Measurements from ENCODE around the gene WWC2. TPM values are rescaled to one million over a fixed set of nuclear protein-coding genes. Genes with fewer than 3 reads are reported as not detected.

WWC2 gene
- total and polyA plus RNA-seq, 2 experiments from 2014 or later: 33.2 to 48.3 TPM

- TF ChIP-seq EZH2phosphoT487 (IDR thresholded peaks at IDR 0.05; ENCODE audit: insufficient read depth, low read depth): no peak
- TF ChIP-seq EZH2 (IDR thresholded peaks at IDR 0.05; ENCODE audit: insufficient read depth, poor library complexity, severe bottlenecking): no peak
- H3K27me3 ChIP-seq (replicated peaks; ENCODE audit: insufficient read depth): no peaks in the 10 kb centered on the region
- H3K9me3 ChIP-seq (ENCODE audit: low read depth): no peaks in the 10 kb centered on the region
- peak overlapping the region; percentile 86 for H3K9ac ChIP-seq
- H2AFZ ChIP-seq: peak overlapping the region; percentile 87
- peak overlapping the region; percentile 89 for H3K27ac ChIP-seq
- peaks cover 12% of the 10 kb centered on the region; the same call in 1 of the 2 replicates for H4K20me1 ChIP-seq (ENCODE audit: insufficient read depth)
- DNase-seq: peak; percentile 53
- peaks cover 35% of the 10 kb centered on the region for H3K79me2 ChIP-seq (ENCODE audit: insufficient read depth)
- 53% methylated on average over 43 of the region's 43 CpGs for WGBS, 2 experiments (ENCODE audit: low coverage in 1 of 2, low lambda C conversion rate in 2 of 2, missing lambda C conversion rate in 2 of 2)
- peaks cover 27% of the 10 kb centered on the region for H3K4me1 ChIP-seq (ENCODE audit: insufficient read depth)
- H3K9me2 ChIP-seq (ENCODE audit: insufficient read depth): no peaks in the 10 kb centered on the region
- H3K4me2 ChIP-seq (ENCODE audit: unreplicated experiment): peak overlapping the region; percentile 79
- H3K4me3 ChIP-seq: peak overlapping the region; percentile 86
- in situ Hi-C loops (cut with MboI): no loop called here
- no peaks in the 10 kb centered on the region for H3K36me3 ChIP-seq (ENCODE audit: low read depth)
- peaks cover 28% of the 10 kb centered on the region for H3F3A ChIP-seq (ENCODE audit: insufficient read depth)
Measured at GRCh38 chr4:183097231-183098018, 1.6 kb upstream of the WWC2 start.

DNA sequence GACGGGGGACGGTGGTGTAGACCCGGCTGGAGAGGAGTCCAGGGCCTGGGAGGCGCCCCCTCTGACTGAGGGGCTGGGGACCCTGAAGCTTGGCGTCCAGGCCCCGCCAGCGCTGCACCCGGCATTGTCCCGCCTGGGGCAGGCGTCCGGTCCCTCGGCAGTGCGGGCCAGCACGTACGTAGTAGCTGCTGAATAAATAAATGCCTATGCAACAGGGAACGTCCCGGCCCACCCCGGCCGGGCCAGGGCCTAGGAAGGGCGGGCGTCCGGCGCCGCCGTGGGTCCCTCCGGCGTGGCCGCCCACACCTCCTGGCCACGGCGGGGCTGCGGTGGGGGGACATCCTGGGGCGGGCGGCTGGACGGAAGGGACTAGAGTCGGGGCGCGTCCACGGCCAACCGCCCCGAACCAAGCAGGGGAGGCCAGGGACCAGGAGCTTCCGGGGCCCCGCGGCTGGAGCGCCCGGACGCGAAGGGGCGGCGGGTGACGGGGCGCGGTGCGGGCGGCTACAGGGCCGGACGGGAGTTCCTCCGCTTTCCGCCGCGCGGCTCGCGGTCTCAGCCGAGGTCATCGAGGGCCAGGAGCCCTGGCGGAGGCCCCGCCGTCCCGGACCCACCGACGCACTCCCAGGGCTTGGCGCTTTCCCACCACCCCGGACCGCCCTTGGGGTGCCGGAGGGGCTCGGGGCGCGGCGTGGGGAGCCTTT lies 886 bp upstream of the WWC2 start:
- Histone ChIP-seq H3K4me3 (peak overlapping the region; percentile 86), H3K9ac (peak overlapping the region; percentile 86), H3K4me1 (ENCODE audit: insufficient read depth) (peaks cover 29% of the 10 kb centered on the region), H3K9me2 (ENCODE audit: insufficient read depth) (no peaks in the 10 kb centered on the region), H3F3A (ENCODE audit: insufficient read depth) (peaks cover 28% of the 10 kb centered on the region), H3K4me2 (ENCODE audit: unreplicated experiment) (peak overlapping the region; percentile 79), H2AFZ (peak overlapping the region; percentile 87), H3K9me3 (ENCODE audit: low read depth) (no peaks in the 10 kb centered on the region), H3K27me3 (replicated peaks; ENCODE audit: insufficient read depth) (no peaks in the 10 kb centered on the region), H3K79me2 (ENCODE audit: insufficient read depth) (peaks cover 42% of the 10 kb centered on the region), H3K27ac (peak overlapping the region; percentile 89), H4K20me1 (ENCODE audit: insufficient read depth) (peaks cover 17% of the 10 kb centered on the region; the same call in 1 of the 2 replicates), H3K36me3 (ENCODE audit: low read depth) (no peaks in the 10 kb centered on the region)
- in situ Hi-C loops (cut with MboI): no loop called here
- TF ChIP-seq EZH2phosphoT487 (IDR thresholded peaks at IDR 0.05; ENCODE audit: insufficient read depth, low read depth) (no peak), EZH2 (IDR thresholded peaks at IDR 0.05; ENCODE audit: insufficient read depth, poor library complexity, severe bottlenecking) (no peak)
- DNase-seq: peak; percentile 84
- WGBS, 2 experiments (ENCODE audit: low coverage in 1 of 2, low lambda C conversion rate in 2 of 2, missing lambda C conversion rate in 2 of 2): 1 to 5% methylated on average over 23 to 53 of the region's 79 CpGs

DNA sequence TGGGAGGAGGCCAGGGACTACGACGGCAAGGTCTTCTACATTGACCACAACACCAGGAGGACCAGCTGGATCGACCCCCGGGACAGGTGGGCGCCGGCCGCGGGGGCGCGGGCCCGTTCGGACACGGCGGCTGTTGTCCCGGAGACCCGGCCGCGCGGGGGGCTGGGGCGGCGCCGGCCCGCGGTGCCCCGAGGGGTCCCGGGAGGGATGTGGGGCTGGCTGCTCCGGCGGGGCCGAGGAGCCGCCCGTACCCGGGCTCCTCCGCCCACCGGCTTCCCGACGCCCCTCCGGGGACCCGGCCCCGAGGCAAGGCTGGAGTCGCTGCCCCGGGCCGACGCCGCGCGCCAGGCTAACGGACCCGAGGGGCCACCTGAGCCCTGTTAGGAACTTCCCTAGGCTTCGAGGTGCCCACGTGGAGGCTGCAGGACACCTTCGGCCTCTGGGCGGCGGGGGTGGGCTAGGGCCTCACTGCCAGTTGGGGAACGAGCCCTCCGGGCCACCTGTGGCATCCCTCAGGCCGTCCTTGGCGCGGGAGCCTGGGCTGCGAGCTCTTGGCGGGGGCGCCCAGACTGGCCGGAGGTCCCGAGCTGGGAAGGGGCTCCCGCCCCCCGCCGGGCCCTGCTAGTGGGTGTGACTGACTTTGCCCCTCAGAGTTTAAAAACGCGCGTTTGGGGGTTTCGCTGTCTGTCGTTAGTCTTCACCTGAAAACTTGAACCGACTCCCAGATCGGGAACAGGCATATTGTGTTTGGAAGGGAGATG lies 660 bp downstream of the WWC2 start:
- H2AFZ ChIP-seq: peak overlapping the region; percentile 43
- TF ChIP-seq EZH2phosphoT487 (IDR thresholded peaks at IDR 0.05; ENCODE audit: insufficient read depth, low read depth) (no peak), EZH2 (IDR thresholded peaks at IDR 0.05; ENCODE audit: insufficient read depth, poor library complexity, severe bottlenecking) (no peak)
- WGBS, 2 experiments (ENCODE audit: low coverage in 1 of 2, low lambda C conversion rate in 2 of 2, missing lambda C conversion rate in 2 of 2): 1 to 2% methylated on average over 46 to 47 of the region's 73 CpGs
- H3K4me1 ChIP-seq (ENCODE audit: insufficient read depth): peaks cover 24% of the 10 kb centered on the region
- in situ Hi-C loops (cut with MboI): no loop called here
- H3K79me2 ChIP-seq (ENCODE audit: insufficient read depth): peaks cover 58% of the 10 kb centered on the region
- H3K4me2 ChIP-seq (ENCODE audit: unreplicated experiment): peak overlapping the region; percentile 99
- DNase-seq: peak; percentile 56
- H3K9ac ChIP-seq: peak overlapping the region; percentile 86
- H3K4me3 ChIP-seq: peak overlapping the region; percentile 86
- H3F3A ChIP-seq (ENCODE audit: insufficient read depth): peaks cover 20% of the 10 kb centered on the region
- no peaks in the 10 kb centered on the region for H3K36me3 ChIP-seq (ENCODE audit: low read depth)
- H3K9me3 ChIP-seq (ENCODE audit: low read depth): no peaks in the 10 kb centered on the region
- peaks cover 17% of the 10 kb centered on the region; the same call in 1 of the 2 replicates for H4K20me1 ChIP-seq (ENCODE audit: insufficient read depth)
- no peaks in the 10 kb centered on the region for H3K27me3 ChIP-seq (replicated peaks; ENCODE audit: insufficient read depth)
- H3K27ac ChIP-seq: peak overlapping the region; percentile 89
- no peaks in the 10 kb centered on the region for H3K9me2 ChIP-seq (ENCODE audit: insufficient read depth)

DNA sequence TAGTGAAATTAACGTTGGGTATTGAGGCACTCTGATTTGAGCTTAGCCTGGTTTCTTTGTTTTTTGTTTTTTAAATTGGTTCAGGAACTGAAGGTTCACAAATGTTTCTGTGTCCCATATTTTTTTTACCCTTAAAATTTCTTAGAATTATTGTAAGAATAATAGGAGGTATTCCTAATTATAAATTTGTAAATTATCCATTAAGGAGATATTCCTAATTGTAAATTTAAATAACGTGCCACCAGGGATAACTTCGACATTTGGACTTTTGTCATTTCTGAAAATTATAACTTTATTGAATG lies 1.2 kb downstream of the WWC2 start:
- WGBS, 2 experiments (ENCODE audit: low coverage in 1 of 2, low lambda C conversion rate in 2 of 2, missing lambda C conversion rate in 2 of 2): 1 to 2% methylated on average over 3 of the region's 3 CpGs
- in situ Hi-C loops (cut with MboI): no loop called here
- no peaks in the 10 kb centered on the region for H3K9me2 ChIP-seq (ENCODE audit: insufficient read depth)
- H3K4me3 ChIP-seq: peak overlapping the region; percentile 86
- peaks cover 63% of the 10 kb centered on the region for H3K79me2 ChIP-seq (ENCODE audit: insufficient read depth)
- H3K9ac ChIP-seq: peak overlapping the region; percentile 86
- no peak for DNase-seq
- H3K4me1 ChIP-seq (ENCODE audit: insufficient read depth): peaks cover 19% of the 10 kb centered on the region
- peaks cover 14% of the 10 kb centered on the region for H3F3A ChIP-seq (ENCODE audit: insufficient read depth)
- no peaks in the 10 kb centered on the region for H3K27me3 ChIP-seq (replicated peaks; ENCODE audit: insufficient read depth)
- no peaks in the 10 kb centered on the region for H3K9me3 ChIP-seq (ENCODE audit: low read depth)
- peak overlapping the region; percentile 99 for H3K4me2 ChIP-seq (ENCODE audit: unreplicated experiment)
- peaks cover 17% of the 10 kb centered on the region; the same call in 1 of the 2 replicates for H4K20me1 ChIP-seq (ENCODE audit: insufficient read depth)
- H3K36me3 ChIP-seq (ENCODE audit: low read depth): no peaks in the 10 kb centered on the region
- 0 out of 2 replicates have a peak overlapping the region, but pooled peaks have one; percentile 24 for H2AFZ ChIP-seq
- TF ChIP-seq EZH2 (IDR thresholded peaks at IDR 0.05; ENCODE audit: insufficient read depth, poor library complexity, severe bottlenecking) (no peak), EZH2phosphoT487 (IDR thresholded peaks at IDR 0.05; ENCODE audit: insufficient read depth, low read depth) (no peak)
- H3K27ac ChIP-seq: peak overlapping the region; percentile 89; the same call in 1 of the 2 replicates
